Cardiac muscle cell (in vitro differentiated cells and primary cell): ENCODE data around the gene COL5A1. TPM values are rescaled to one million over a fixed set of nuclear protein-coding genes. Genes with fewer than 3 reads are reported as not detected.

Experiments
- DNase-seq, 2 donors: peaks; one replicate each; pipeline versions ENCODE4 v3.0.0 to v3.0.0-alpha.2; 2010 to 2017; ENCODE audit warnings: low read depth in 1 of 2, low spot score in 1 of 2
- H3K27ac ChIP-seq: fragments of 200-600 bp; sonication (generic); 2 replicates; pipeline ENCODE4 v1.5.1; 2016
- H3K27me3 ChIP-seq: fragments of 200-600 bp; sonication (generic); 2 replicates; pipeline ENCODE4 v1.6.0; 2016; ENCODE audit warnings: control low read depth
- H3K36me3 ChIP-seq: fragments of 200-600 bp; sonication (generic); 2 replicates; pipeline ENCODE4 v1.5.1; 2016; ENCODE audit warnings: control low read depth
- H3K4me1 ChIP-seq: fragments of 200-600 bp; sonication (generic); 2 replicates; pipeline ENCODE4 v1.8.1; 2017; ENCODE audit warnings: low read depth, mild to moderate bottlenecking, mixed run types
- H3K4me3 ChIP-seq: fragments of 200-600 bp; sonication (generic); 2 replicates; pipeline ENCODE4 v1.5.1; 2016; ENCODE audit warnings: mild to moderate bottlenecking
- H3K9me3 ChIP-seq: fragments of 200-600 bp; sonication (generic); 2 replicates; pipeline ENCODE4 v1.5.1; 2017; ENCODE audit warnings: low read depth, mild to moderate bottlenecking, control low read depth
- CTCF ChIP-seq: IDR thresholded peaks from 2 replicates; pipeline ENCODE4 v1.5.1; 2012; ENCODE audit warnings: low read depth, mild to moderate bottlenecking, low read length
- polyA plus RNA-seq: library from polyadenylated mRNA; unstranded; fragments of >200 nt; fragmentation: Nextera tagmentation; extraction: Ambion mirVana; gene quantifications from 2 replicates; pipeline ENCODE4 v1.2.1, GENCODE V29; 2016
- total RNA-seq: library from RNA; depleted of rRNA; stranded (reverse); fragments of >200 nt; gene quantifications from 2 replicates; pipeline ENCODE4 v1.2.3, GENCODE V29; 2016

Gene COL5A1
- total and polyA plus RNA-seq, 2 experiments from 2014 or later: 34.5 to 129 TPM

GRCh38 chr9:134717924-134718645 lies 76.5 kb downstream of the COL5A1 start:
- TF ChIP-seq CTCF: no peak
- no peak overlapping the region for H3K4me3 ChIP-seq
- no peaks in the 10 kb centered on the region for H3K9me3 ChIP-seq
- H3K36me3 ChIP-seq: no peaks in the 10 kb centered on the region
- no peaks in the 10 kb centered on the region for H3K27me3 ChIP-seq
- no peak for DNase-seq
- H3K27ac ChIP-seq: peak overlapping the region; percentile 4
- peaks cover 6% of the 10 kb centered on the region for H3K4me1 ChIP-seq

- H3K4me1 ChIP-seq: peaks cover 6% of the 10 kb centered on the region
- H3K27me3 ChIP-seq: no peaks in the 10 kb centered on the region
- H3K27ac ChIP-seq: no peak overlapping the region
- no peak overlapping the region for H3K4me3 ChIP-seq
- DNase-seq: no peak
- no peaks in the 10 kb centered on the region for H3K36me3 ChIP-seq
- no peaks in the 10 kb centered on the region for H3K9me3 ChIP-seq
- TF ChIP-seq CTCF: no peak
Measured at GRCh38 chr9:134719331-134719730, 77.7 kb downstream of the COL5A1 start.

GRCh38 chr9:134720136-134720753 lies 78.6 kb downstream of the COL5A1 start:
- TF ChIP-seq CTCF: no peak
- Histone ChIP-seq H3K27me3 (no peaks in the 10 kb centered on the region), H3K9me3 (no peaks in the 10 kb centered on the region), H3K4me3 (no peak overlapping the region), H3K36me3 (no peaks in the 10 kb centered on the region), H3K27ac (no peak overlapping the region), H3K4me1 (peaks cover 6% of the 10 kb centered on the region)
- no peak for DNase-seq

- Histone ChIP-seq H3K9me3 (no peaks in the 10 kb centered on the region), H3K36me3 (no peaks in the 10 kb centered on the region), H3K4me3 (no peak overlapping the region), H3K4me1 (peaks cover 6% of the 10 kb centered on the region), H3K27me3 (no peaks in the 10 kb centered on the region), H3K27ac (no peak overlapping the region)
- DNase-seq: no peak
- TF ChIP-seq CTCF: no peak
Measured at GRCh38 chr9:134720796-134721195, 79.2 kb downstream of the COL5A1 start.

GRCh38 chr9:134721344-134721743 lies 79.7 kb downstream of the COL5A1 start:
- no peak for TF ChIP-seq CTCF
- Histone ChIP-seq H3K4me3 (no peak overlapping the region), H3K36me3 (no peaks in the 10 kb centered on the region), H3K4me1 (peaks cover 6% of the 10 kb centered on the region), H3K9me3 (no peaks in the 10 kb centered on the region), H3K27me3 (no peaks in the 10 kb centered on the region), H3K27ac (no peak overlapping the region)
- DNase-seq: no peak
